SKM-1 (cell line): ENCODE results near the gene PPP2R2B.
A peak's percentile ranks its signal among the peaks of the same experiment; 100 is the strongest.

Experiments
- DNase-seq: peaks from one replicate; lab custom pipeline; 2025; ENCODE audit not compliant: unreplicated experiment; lab: John Stamatoyannopoulos, UW

PPP2R2B gene

GRCh38 chr5:146828385-146828784, 50.2 kb downstream of the PPP2R2B start:
- DNase-seq, result no peak

DNA sequence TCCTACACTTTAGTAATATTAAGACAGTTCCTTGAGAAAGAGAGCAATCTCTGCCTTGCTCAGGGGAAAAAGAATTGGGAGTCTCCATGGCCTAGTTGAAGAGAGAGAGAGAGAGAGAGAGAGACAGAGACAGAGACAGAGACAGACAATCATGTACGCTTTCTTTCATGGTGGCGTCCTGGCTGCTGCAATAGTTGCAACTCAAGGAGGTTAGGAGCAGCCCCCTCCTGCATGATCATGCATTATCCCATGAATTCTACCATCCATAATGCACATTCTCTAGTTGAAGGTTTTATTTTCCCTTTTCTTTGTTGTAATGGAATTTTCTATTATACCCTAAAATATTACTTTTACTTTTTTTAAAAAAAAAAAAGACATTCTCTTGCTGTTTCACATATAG, 50.7 kb downstream of the PPP2R2B start:
- no peak for DNase-seq

GRCh38 chr5:146825033-146825432, 53.5 kb downstream of the PPP2R2B start:
- DNase-seq, result no peak

- DNase-seq, result no peak
Measured at GRCh38 chr5:146821732-146822131, 56.8 kb downstream of the PPP2R2B start.

DNA sequence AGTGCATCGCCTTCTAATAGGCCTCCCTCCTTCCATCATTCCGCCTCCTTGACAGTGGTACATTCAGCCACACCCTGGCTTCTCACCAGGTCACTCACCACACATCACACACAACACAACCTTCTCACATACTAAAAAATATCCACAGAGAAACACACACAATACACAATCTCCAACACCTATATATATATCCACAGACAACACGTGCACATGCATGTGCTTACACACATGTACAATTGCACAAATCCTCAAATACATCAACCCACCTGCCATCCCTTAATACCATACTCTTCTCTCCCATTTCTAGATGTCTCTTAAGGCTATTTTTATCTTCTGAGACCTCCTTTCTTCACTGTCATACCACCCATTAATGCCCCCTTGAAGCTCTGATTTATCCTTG, 57.6 kb downstream of the PPP2R2B start:
- no peak for DNase-seq

- DNase-seq, result no peak
Measured at GRCh38 chr5:146818822-146819221, 59.7 kb downstream of the PPP2R2B start.

DNA sequence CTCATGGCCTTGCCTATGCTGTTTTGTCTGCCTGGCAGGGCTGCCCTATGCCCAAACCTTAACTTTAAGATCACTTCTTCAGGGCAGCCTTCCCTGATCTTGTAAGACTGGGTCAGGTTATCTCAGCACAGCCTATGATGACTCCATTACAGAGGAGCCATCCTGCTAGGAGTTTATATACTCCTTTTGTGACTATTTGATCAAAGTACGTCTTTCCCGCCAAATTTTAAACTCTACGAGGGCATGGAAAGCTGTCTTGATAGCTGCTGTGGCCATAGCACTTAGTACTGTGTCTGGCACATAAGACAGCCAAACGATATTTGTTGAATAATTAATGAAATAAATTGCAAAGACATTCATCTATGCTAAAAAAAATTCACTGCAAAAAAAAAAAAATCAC, 60.6 kb downstream of the PPP2R2B start:
- no peak for DNase-seq

- DNase-seq, result no peak
Measured at GRCh38 chr5:146816775-146817387, 61.7 kb downstream of the PPP2R2B start.

DNA sequence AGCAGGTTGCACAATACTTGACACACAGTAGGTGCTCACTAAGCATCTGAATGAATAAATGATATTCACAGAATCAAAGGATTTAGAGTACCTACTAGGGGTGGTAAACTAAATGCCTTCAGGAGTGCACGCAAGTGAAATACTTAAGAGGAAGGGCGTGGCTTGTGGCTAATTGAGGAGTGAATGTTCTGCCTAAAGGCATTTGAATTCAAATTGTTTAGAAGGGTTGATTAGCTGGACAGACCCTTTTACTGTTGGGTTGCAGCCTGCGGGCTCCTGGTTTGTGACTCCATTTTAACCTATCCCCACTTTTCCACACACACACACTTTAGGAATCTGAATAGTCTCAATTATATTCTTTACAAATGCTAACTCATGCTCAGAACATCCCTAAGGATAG, 63.1 kb downstream of the PPP2R2B start:
- no peak for DNase-seq

DNA sequence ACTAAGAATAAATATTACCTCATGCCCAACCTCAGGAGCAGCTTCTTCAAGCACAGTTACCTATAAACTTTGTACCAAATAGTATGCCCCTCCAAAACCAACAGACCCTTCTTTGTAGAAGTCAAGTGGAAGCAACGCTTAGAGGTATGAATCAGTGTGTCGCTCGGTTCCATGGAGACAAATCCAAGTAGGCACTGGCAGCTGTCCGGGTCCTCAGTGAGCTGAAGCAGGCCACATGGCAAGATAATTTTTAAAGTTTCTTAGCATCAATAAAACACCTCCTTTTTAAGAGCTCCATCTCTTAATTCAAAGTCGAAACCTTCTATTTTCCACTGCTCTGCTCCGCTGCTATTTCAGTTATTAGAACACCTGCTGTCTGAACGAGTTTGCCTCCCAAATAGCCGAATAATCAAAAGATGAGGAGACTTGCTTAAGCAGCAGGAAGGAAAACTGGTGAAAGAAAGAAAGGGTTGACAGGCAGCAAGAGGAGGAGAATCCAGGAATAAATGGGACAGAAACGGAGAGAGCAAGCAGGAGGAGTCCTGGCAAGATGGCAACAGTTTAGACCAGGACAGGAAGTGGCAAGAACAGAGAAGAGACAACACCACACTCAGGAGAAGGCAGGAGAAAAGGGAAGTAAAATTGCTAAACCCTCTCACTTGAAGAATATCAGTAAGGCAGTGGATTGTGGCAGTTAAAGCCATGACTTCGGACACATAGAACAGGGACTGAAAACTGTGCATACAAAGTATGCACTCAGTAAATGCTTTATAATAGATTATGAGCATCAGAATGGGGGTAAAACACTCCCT, 65.0 kb downstream of the PPP2R2B start:
- DNase-seq, result peak; percentile 68

- DNase-seq, result no peak
Measured at GRCh38 chr5:146805081-146805480, 73.5 kb downstream of the PPP2R2B start.

DNA sequence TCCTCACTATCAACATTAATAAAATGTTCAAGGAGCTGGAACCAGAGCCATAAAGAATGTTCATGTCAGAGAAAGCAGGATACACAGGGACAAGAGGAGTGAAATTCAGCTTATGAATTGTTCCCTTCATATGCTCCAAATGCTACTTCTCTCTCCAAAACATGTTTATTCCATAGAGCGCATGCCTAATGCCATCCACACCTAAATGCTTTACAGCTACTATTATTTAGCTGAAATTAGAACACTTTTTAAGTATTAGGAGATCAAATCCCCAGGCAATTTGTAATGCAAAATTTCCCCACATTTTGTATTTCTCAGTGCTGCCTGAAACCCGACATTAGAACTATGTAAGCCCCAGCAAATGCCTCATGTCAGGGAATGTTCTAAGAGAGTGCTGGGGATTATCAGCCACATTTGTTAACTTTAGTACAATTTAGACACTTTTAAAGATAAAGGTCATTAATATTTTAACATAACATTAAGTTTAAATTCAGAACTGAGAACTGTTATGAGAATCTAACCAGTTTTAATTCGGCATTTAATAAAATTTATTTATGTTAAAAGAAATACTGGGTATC, 75.5 kb downstream of the PPP2R2B start:
- no peak for DNase-seq

- DNase-seq, result no peak
Measured at GRCh38 chr5:146799671-146800070, 78.9 kb downstream of the PPP2R2B start.

DNA sequence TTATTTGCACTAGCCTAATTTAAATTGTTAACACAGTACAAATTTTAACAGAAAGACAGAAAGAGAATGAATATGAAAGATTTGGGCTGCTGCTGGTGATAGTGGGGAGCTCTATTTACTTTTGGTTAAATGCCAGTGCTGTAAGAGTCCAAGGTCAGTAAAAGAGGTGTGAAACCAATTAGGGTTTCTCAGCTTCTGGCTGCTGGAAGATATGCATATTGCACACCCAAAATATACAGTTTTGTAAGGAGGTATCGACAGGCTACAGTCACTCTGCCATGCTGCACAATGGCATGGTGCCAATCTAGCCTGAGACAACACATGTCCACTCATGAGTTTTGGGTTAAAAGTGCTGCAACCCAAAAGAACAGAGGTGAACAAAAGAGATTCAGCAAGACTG, 79.3 kb downstream of the PPP2R2B start:
- DNase-seq, result no peak

GRCh38 chr5:146797658-146798057, 80.9 kb downstream of the PPP2R2B start:
- no peak for DNase-seq

- no peak for DNase-seq
Measured at GRCh38 chr5:146796911-146797310, 81.6 kb downstream of the PPP2R2B start.

- no peak for DNase-seq
Measured at GRCh38 chr5:146796144-146796543, 82.4 kb downstream of the PPP2R2B start.

- DNase-seq, result no peak
Measured at GRCh38 chr5:146794326-146795029, 84.1 kb downstream of the PPP2R2B start.

DNA sequence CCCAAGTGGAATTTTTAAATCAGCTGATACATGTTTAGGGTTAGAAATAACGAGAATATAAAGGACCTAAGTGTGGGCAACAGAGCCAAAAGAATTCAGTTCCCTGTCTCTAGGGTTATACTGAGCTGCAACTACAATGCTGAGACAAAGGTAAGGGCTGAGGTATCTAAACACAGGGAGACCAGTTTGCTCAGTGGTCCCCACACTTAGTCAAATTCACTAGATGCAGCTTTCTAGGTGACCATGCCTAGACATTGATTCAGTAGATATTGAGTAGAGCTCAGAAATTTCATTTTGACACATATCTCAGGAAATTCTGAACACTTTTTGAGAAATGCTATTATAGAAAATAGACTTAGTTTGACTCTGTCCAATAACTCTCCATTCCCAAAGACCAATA, 84.8 kb downstream of the PPP2R2B start:
- DNase-seq, result no peak

- DNase-seq, result no peak
Measured at GRCh38 chr5:146791471-146791870, 87.1 kb downstream of the PPP2R2B start.

DNA sequence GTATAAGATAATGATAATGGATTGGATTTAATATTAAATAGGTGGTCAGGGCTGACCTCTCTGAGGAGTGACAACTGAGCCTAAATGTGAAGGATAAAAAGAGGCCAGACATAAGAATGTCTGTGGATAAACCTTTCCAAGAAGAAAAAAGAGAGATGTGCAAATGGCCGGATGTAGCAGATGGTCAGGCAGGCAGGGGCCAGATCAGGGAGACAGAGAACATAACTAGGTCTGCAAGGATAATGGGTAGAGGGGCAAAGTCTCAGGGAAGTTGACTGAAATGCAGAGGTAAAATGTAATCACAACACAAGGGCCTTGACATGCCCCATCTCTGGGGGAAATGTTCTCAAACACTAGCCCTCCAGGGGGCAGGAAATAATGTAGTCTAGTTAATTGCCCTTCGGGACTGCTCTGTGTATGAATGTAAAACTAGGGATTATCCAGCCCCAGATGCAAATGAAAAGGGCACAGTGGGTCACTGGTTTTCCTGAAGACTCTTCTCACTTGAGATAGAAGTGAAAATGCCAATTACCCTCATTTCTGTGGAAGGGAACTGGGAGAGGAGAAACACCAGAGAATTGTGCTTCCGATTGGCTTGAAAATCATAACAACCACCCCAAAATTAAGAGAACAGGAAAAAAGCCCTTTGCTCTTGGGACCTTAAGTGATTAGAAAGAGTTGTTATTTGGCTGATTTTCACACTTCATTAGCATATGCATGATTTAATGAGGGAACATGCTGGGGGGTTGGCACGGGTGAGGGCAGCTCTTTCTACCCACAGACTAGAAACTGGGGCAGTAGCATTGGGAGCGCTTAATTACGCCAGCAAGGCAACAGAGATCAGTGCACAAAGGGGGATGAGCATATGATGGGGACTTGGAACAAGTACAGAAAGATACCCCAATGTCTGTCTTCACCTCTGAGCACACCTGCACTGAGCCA, 88.6 kb downstream of the PPP2R2B start:
- no peak for DNase-seq
